Left lung (tissue), 14 donors: ENCODE data around the gene ZBTB46. TPM values are rescaled to one million over a fixed set of nuclear protein-coding genes. Genes with fewer than 3 reads are reported as not detected.
A peak's percentile ranks its signal among the peaks of the same experiment; 100 is the strongest.
"Not testable (repeated sequence)": the region's sequence is repeated elsewhere in the genome, so short reads cannot be mapped to it uniquely, and the experiment has no call there.

Experiments
- ATAC-seq: fragments of 200-7000 bp; cut with Tn5 transposase; one replicate; pipeline ENCODE4 v1.9.1; 2020; ENCODE audit warnings: moderate library complexity
- DNase-seq, 4 donors: peaks; one replicate each; pipeline ENCODE4 v3.0.0-alpha.2; 2013 to 2020
- H3K27ac ChIP-seq, 2 donors: fragments of 200-600 bp; sonication (generic) in 1 of 2; one replicate each; pipeline versions ENCODE4 v1.5.0 to v1.8.0; 2020 to 2021
- H3K27me3 ChIP-seq, 2 donors: fragments of 200-600 bp; sonication (generic) in 1 of 2; one replicate each; pipeline versions ENCODE4 v1.5.0 to v1.8.0; 2020 to 2021
- H3K36me3 ChIP-seq, 2 donors: fragments of 200-600 bp; sonication (generic) in 1 of 2; one replicate each; pipeline versions ENCODE4 v1.5.0 to v1.8.0; 2020 to 2021
- H3K4me1 ChIP-seq, 2 donors: fragments of 200-600 bp; one replicate each; pipeline ENCODE4 v1.8.0; 2021
- H3K4me3 ChIP-seq, 2 donors: fragments of 200-600 bp; sonication (generic) in 1 of 2; one replicate each; pipeline versions ENCODE4 v1.5.0 to v1.8.0; 2020 to 2021; ENCODE audit warnings: mild to moderate bottlenecking in 1 of 2
- H3K9me3 ChIP-seq, 2 donors: fragments of 200-600 bp; sonication (generic) in 1 of 2; one replicate each; pipeline versions ENCODE4 v1.5.0 to v1.8.0; 2020 to 2021
- CTCF ChIP-seq, 2 donors: fragments of 200-600 bp; sonication (generic) in 1 of 2; IDR thresholded peaks; one replicate each; pipeline versions ENCODE4 v1.5.0 to v1.8.0; 2021; ENCODE audit warnings: antibody characterized with exemption in 2 of 2
- intact Hi-C, 2 donors: fragments of 100-400 bp; cut with DNase I; formaldehyde crosslinking; loops; one replicate each; pipeline versions ENCODE4 v1.11.2 to v1.14.2; 2022
- long read RNA-seq, 12 donors: library from polyadenylated mRNA in 2 of 12; unstranded in 2 of 12; transcript quantifications; one replicate each; pipeline ENCODE4 v2.0.0 and lab custom pipeline, GENCODE V29; 2019 to 2026
- polyA plus RNA-seq, 6 donors: library from polyadenylated mRNA; unstranded; fragments of 120-200 nt; gene quantifications; one replicate each; pipeline ENCODE4 v1.2.1, GENCODE V29; 2013; ENCODE audit not compliant: insufficient read length in 6 of 6
- total RNA-seq, 2 donors: library from RNA; stranded (reverse); fragmentation: NEBNext Ultra II Directional; extraction: Animal tissue kit (Norgen Biotek cat#: 25700); gene quantifications; one replicate each; pipeline ENCODE4 v1.2.1, GENCODE V29; 2021
- donor health status: DM: no; HTN: yes; CAD: no.
- donor health status: DM: no; HTN: no; CAD: no.

ZBTB46 gene
- total RNA-seq (10 to 100 TPM in 1 of 2 donors, 1 to 10 TPM in 1; 9.2 to 11.3 TPM), polyA plus RNA-seq (10 to 100 TPM in 4 of 6 donors, 1 to 10 TPM in 2; 9.4 to 16.3 (median 12.4) TPM)
- long read RNA-seq, donor 1, full-length matches to known transcripts = 7 of 7 reads
- long read RNA-seq, donor 1, partial matches to known transcripts = 0 of 7 reads
- long read RNA-seq, donor 1, other reads (novel, unspliced or antisense) = 0 of 7 reads
- long read RNA-seq, donor 2, full-length matches to known transcripts = 2 of 67 reads
- long read RNA-seq, donor 2, partial matches to known transcripts = 45 of 67 reads
- long read RNA-seq, donor 2, other reads (novel, unspliced or antisense) = 20 of 67 reads
- long read RNA-seq, donor 3, full-length matches to known transcripts = 2 of 2 reads
- long read RNA-seq, donor 3, partial matches to known transcripts = 0 of 2 reads
- long read RNA-seq, donor 3, other reads (novel, unspliced or antisense) = 0 of 2 reads
- long read RNA-seq, donor 4 = 0 reads
- long read RNA-seq, donor 5, full-length matches to known transcripts = 2 of 2 reads
- long read RNA-seq, donor 5, partial matches to known transcripts = 0 of 2 reads
- long read RNA-seq, donor 5, other reads (novel, unspliced or antisense) = 0 of 2 reads
- long read RNA-seq, donor 6, full-length matches to known transcripts = 2 of 2 reads
- long read RNA-seq, donor 6, partial matches to known transcripts = 0 of 2 reads
- long read RNA-seq, donor 6, other reads (novel, unspliced or antisense) = 0 of 2 reads
- long read RNA-seq, donor 7, full-length matches to known transcripts = 1 of 1 reads
- long read RNA-seq, donor 7, partial matches to known transcripts = 0 of 1 reads
- long read RNA-seq, donor 7, other reads (novel, unspliced or antisense) = 0 of 1 reads
- long read RNA-seq, donor 8, full-length matches to known transcripts = 1 of 1 reads
- long read RNA-seq, donor 8, partial matches to known transcripts = 0 of 1 reads
- long read RNA-seq, donor 8, other reads (novel, unspliced or antisense) = 0 of 1 reads
- long read RNA-seq, donor 9 = 0 reads
- long read RNA-seq, donor 10 = 0 reads
- long read RNA-seq, donor 11, full-length matches to known transcripts = 3 of 3 reads
- long read RNA-seq, donor 11, partial matches to known transcripts = 0 of 3 reads
- long read RNA-seq, donor 11, other reads (novel, unspliced or antisense) = 0 of 3 reads
- long read RNA-seq, donor 12 = 0 reads

GRCh38 chr20:63830841-63831588 lies at the start of gene ZBTB46:
ZBTB46 (minus strand) TSS chr20:63831264; CDS start chr20:63790757, 40,507 bp downstream.
- peak; percentile 50 for ATAC-seq
- H3K27me3 ChIP-seq = peaks cover 0 to 60% of the 10 kb centered on the region in 2 donors
- peak within 1 kb of the TSS; percentile 53 to 66 for H3K27ac ChIP-seq
- intact Hi-C loops = no loop called here
- no peaks in the 10 kb centered on the region for H3K36me3 ChIP-seq
- DNase-seq = peak in 1 of 4 donors; percentile 88
- no peak for TF ChIP-seq CTCF (IDR thresholded peaks at IDR 0.05)
- peaks cover 14 to 57% of the 10 kb centered on the region in 2 donors for H3K4me1 ChIP-seq
- no peaks in the 10 kb centered on the region for H3K9me3 ChIP-seq
- peak within 1 kb of the TSS; percentile 41 to 57 for H3K4me3 ChIP-seq

GRCh38 chr20:63878899-63879663 lies 48.0 kb upstream of the ZBTB46 start:
- H3K36me3 ChIP-seq = peaks cover 0 to 92% of the 10 kb centered on the region in 2 donors
- peaks cover 0 to 31% of the 10 kb centered on the region in 2 donors for H3K4me1 ChIP-seq
- no peaks in the 10 kb centered on the region for H3K27me3 ChIP-seq
- no peak overlapping the region for H3K27ac ChIP-seq
- ATAC-seq = no peak
- no peak for TF ChIP-seq CTCF (IDR thresholded peaks at IDR 0.05)
- no peak overlapping the region for H3K4me3 ChIP-seq
- intact Hi-C loops = no loop called here
- DNase-seq = no peak
- H3K9me3 ChIP-seq = no peaks in the 10 kb centered on the region

- no peak for DNase-seq
- TF ChIP-seq CTCF (IDR thresholded peaks at IDR 0.05) = no peak
- Histone ChIP-seq H3K27ac (no peak overlapping the region), H3K36me3 (peaks cover 0 to 92% of the 10 kb centered on the region in 2 donors), H3K9me3 (no peaks in the 10 kb centered on the region), H3K27me3 (no peaks in the 10 kb centered on the region), H3K4me1 (peaks cover 0 to 42% of the 10 kb centered on the region in 2 donors), H3K4me3 (no peak overlapping the region)
- intact Hi-C loops = no loop called here
- ATAC-seq = no peak
These were observed 46.8 kb upstream of the ZBTB46 start for GRCh38 chr20:63877755-63878470.

GRCh38 chr20:63876489-63877036 lies 45.5 kb upstream of the ZBTB46 start:
- no peak for TF ChIP-seq CTCF (IDR thresholded peaks at IDR 0.05)
- no peak for DNase-seq
- H3K9me3 ChIP-seq = no peaks in the 10 kb centered on the region
- H3K4me1 ChIP-seq = peaks cover 0 to 52% of the 10 kb centered on the region in 2 donors
- no peaks in the 10 kb centered on the region for H3K27me3 ChIP-seq
- peaks cover 0 to 92% of the 10 kb centered on the region in 2 donors for H3K36me3 ChIP-seq
- H3K27ac ChIP-seq = no peak overlapping the region
- intact Hi-C loops = no loop called here
- ATAC-seq = no peak
- no peak overlapping the region for H3K4me3 ChIP-seq

- peak overlapping the region in 1 of 2 donors; percentile 94 for H3K27ac ChIP-seq
- peaks cover 0 to 70% of the 10 kb centered on the region in 2 donors for H3K4me1 ChIP-seq
- peaks cover 0 to 100% of the 10 kb centered on the region in 2 donors for H3K36me3 ChIP-seq
- ATAC-seq, DNase-seq, H3K9me3 ChIP-seq, intact Hi-C loops, H3K27me3 ChIP-seq: not testable (repeated sequence)
- peak overlapping the region in 1 of 2 donors; percentile 22 for H3K4me3 ChIP-seq
These were observed 43.2 kb upstream of the ZBTB46 start for GRCh38 chr20:63874241-63874640.
